GM19240 (cell line): ENCODE measurements around the gene EYS.

Source experiments
- DNase-seq: peaks from one replicate; pipeline ENCODE4 v3.0.0; 2011; ENCODE audit warnings: low spot score; ENCODE audit not compliant: insufficient read length

The EYS gene

DNA sequence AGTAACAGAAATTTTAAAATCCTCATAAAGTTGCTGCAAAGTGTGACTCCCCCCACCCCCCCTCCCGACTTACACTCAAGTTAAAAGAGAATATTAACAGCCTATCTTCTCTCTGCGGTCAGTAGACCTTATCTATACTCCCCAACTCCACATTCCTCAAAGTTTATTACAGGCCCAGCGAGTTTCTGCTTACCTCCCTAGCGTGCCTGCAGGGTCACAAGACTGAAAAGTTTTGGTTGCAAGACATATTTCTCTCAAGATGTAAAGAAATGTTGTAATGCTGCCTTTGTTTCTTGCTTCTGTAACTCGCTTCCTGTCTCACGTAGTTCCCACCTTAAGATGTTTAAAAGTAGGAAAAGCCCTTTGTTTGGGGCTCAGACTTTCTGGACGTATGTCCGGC, 1371.8 kb downstream of the EYS start:
- DNase-seq = no peak

DNA sequence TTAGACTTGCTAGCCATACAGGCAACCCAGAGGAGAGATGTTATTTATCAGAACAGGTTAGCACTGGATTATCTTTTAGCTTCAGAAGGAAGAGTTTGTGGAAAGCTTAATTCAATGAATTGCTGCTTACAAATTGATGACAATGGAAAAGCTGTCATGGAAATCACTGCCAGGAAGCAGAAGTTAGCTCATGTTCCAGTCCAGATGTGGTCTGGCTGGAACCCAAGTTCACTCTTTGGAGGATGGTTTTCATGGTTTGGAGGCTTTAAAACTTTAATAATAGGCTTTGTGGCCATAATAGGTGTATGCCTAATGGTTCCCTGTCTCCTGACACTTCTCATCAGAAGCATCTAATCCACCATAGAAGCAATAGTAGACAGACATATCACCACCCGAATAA, 1372.4 kb downstream of the EYS start:
- DNase-seq = no peak

DNA sequence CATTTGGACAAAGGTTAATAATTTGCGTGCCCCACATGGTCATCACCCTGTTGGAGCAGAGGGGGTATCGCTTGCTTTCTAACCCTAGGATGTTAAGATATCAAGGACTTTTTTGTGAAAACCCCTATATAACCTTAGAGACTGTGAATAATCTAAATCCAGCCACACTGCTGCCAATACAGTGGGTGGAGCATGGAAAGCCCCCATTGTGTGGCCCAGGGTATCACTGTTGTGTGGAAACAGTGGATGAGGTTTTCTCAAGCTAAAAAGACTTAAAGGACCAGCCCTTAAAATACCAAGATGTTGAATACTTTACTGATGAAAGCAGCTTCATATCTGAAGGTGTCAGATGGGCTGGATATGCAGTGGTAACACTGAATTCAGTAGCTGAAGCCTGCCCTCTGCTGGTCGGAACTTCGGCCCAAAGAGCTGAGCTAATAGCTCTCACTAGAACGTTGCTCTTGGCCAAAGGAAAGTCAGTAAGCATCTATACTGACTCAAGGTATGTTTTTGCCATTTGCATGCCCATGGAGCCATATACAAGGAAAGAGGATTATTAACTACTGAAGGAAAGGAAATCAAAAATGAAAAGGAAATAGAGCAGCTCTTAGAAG, 1376.2 kb downstream of the EYS start:
- no peak for DNase-seq

DNA sequence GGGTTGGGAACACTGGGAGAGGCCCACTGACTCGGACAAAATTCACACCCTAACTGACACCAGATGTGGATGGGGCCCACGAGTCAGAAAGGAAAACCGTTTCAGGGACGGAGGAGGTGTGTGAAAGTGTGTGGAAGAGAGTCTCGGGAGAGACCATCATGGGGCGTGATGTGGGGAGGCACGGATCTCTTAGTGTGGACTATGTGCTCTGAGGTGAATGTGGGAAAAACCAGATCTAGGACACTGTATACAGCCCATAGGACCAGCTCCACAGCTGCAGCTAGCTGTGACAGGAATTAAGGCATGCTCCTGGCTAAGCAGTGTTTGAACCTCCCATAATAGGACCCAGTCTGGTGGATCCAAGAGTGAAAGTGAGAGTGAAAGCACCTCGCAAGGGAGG, 1380.1 kb downstream of the EYS start:
- no peak for DNase-seq

DNA sequence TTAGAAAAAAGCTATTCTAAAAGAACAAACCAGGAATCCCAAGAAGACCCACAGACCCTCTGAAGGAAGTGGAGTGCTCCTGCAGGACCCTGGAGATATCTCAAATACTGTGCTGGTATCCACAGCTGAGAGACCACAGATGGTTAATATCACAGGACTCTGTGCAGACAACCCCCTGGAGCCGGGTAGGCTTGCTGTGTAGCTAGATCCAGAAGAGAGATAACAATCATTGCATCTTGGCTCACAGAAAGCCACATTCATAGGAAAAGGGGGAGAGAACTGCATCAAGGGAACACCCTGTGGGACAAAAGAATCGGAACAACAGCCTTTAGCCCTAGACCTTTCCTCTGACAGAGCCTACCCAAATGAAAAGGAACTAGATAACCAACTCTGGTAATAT, 1381.9 kb downstream of the EYS start:
- DNase-seq = no peak

DNA sequence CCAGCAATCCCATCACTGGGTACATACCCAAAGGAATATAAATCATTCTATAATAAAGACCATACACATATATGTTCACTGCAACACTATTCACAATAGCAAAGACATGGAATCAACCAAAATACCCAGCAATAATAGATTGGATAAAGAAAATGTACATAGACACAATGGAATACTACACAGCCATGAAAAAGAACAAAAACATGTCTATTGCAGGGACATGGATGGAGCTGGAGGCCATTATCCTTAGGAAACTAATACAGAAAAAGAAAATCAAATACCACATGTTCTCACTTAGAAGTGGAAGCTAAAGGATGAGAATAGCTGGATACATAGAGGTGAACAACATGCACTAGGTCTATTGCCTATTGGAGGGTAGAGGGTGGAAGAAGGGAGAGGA, 1396.8 kb downstream of the EYS start:
- DNase-seq = no peak

DNA sequence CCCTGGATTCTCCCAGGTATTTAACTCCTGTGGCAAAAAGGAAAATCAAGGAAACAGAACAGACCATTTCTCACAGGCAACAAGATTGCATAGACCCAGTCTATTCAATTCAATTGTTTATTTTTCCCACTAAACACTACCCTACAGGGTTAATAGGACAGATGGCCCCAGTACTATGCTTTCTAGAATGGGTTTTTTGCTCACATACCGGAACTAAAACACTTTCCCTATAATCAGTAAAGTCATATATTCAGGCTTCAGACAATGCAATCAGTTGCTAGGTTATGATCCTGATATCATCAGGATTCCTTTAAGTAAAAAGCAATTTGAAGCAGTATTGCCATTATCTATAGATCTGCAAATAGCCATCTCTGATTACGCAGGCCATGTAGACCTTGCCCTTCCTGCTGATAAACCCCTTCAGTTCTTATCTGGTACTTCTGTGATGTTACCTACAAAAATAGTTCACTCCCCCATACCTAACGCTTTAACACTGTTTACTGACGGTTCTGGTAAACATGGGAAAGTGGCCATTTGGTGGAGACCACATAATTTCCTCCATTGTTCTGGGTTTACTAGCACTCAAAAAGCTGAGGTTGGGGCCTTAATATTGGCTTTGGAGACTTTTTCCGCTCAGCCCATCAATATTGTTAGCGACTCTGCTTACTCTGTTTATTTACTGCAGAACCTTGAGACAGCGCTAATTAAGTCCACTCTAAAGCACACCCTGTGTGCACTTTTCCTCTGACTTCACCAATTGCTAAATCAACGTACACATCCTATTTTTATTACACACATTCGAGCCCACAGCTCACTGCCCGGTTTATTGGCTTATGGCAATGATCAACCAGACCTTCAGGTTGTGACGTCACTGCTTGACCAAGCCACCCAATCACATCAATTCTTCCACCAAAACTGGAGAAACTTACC, 1405.5 kb downstream of the EYS start:
- DNase-seq = no peak

DNA sequence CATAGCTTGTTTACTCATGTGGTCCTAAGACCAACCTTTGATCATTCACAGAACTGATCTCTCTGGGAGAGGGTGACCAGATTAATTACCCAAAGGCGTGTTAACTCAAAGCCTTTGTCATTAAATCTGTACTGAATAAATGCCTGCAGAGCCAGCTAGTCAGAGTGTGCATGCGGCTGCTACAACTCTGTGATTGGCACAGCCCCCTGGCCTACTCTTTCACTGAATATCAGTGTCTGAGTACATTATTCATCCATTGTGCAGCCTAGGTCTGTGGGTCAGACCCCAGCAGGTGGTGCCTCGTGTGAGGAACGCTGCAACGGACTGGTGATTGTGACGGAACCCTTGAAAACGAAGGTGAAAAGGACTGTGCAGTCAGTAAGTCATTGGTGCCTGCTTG, 1407.8 kb downstream of the EYS start:
- no peak for DNase-seq

DNA sequence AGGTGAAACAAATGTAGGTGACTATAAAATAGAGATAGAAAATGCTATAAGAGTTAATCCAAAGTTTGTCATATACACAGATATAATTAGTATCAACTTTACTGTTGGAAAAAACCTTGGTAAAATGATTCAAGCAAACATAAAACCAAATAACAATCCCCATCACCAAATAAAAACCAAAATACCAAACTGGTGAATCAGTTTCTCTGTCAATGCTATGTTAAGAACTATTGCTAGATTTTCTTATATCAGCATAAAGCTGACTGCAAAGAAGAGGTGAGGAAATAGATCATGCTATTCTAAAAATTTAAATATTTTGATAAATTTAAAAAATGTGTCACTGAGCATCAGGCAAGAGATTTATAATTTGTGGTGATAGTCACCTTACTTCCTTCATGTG, 1413.0 kb downstream of the EYS start:
- DNase-seq = no peak

DNA sequence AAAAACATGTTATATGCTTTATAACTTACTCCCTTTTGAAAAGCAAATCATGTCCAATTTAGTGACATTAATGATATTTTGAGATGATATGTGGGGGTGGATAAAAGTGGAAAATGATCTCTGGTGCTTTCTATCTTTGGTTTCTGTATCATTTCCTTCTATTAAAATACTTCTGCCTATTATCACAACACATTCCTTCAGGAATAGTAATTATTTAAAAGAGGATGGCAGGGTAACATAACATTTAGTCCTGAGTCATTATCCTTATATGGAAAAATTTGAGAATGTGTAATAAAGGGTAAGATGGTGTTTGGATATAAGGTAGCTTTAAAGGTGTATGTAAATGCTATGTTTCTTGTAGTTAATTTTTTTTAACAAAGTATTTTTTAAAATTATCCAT, 1413.7 kb downstream of the EYS start:
- DNase-seq = no peak

DNA sequence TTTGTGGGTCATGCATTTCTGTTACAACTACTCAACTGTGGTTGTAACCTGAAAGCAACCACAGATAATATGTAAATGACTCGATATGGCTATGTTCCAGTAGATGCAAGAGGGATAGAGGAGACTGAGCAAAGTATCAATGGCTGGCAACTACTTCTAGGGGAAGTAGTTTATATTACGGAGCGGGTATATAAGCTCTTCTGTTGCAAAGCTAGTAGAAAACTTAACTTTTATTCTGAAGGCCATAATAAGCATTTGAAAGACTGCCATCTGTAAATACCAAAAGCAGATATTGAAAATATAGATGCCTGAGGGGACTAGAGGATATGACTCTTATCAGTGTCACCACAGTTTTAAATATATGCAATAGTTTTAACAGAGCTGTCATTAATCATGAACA, 1416.2 kb downstream of the EYS start:
- DNase-seq = no peak

DNA sequence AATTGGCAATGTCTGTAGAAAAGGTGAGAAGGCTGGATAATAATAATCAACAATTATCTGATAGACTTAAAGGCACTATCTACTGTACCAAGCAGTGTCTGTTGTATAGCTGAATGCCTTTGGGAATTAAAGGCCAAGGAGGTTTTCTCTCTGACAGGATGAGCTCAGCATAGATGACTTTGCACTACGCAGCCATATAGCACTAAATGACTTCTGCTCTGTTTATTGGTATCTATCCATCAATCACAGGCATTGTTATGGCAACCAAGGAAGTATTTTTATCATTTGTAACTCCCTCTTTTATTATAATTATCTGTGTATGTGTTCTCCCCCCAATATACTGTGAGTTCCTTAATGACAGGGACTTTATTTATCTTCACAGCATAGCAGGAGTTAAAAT, 1417.1 kb downstream of the EYS start:
- DNase-seq = no peak

DNA sequence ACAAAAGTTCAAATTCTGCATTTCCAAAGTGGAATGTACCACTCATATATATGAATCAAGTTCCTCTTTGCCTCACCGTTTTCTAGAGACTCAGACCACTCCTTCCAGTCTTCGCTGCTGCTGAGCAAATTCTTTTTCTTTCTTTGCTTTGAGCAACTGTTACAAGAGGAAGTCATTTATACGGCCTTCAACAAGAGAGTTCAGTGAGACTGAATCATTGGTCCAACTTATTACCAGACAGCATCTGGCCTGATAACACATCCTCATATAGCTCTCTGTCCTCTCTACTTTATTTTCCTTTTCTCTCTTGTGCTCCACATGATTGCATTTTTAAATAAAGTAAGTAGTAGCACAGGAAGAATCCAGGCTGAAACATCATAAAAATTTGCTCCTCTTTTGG, 1418.7 kb downstream of the EYS start:
- no peak for DNase-seq

DNA sequence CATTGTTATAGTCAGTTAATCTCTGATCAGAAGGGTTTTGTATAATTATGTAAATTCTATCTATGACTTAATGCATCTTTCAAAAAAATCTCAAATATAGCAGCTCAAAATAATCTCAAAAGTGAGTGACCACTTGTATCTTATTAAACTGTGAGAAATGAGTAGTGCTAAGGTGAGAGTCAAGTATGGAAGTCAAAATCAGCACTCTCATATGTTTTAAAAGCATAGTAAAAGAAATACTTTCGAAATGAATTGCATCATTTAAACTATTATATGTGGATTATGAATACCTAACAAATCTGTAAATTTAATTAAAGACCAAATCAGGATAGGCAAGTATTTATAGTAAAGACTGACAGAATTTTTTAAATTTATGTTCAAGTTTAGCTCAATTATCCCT, 1425.9 kb downstream of the EYS start:
- no peak for DNase-seq

DNA sequence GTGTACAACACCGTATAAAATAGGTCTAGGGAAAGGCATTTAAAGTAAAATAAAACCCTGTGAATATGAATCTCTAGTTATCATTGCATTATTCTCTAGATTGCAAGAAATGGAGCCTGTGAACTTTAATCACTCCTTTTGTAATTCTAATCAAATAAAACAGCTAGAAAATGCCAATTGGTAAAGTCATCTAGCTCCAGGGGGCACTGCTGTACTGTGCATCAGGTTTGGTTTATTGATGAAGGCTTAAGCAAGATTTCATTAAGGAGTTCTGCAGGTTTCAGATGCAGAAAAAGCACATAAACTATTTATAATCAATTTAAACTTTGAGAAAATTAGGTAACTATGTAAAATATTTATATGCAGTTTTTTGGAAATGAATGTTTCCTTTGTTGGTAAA, 1426.5 kb downstream of the EYS start:
- no peak for DNase-seq

DNA sequence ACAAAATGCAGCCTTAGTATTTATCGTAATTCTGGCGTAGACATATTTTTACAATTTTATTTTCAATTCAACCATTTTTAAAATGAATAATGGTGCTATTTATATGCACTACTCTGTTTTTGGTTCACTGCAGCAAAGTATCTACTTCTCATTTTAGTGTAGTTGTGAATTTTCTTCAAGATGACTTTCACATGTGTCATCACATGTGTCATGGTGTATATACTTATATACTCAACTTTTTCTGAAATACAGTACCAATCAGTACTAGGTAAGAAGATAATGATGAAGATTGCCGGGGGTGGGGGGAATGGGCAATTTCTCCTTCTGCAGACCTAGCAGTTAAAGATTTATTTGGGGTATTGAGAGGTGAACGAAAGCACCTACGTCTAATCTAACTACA, 1436.9 kb downstream of the EYS start:
- no peak for DNase-seq

DNA sequence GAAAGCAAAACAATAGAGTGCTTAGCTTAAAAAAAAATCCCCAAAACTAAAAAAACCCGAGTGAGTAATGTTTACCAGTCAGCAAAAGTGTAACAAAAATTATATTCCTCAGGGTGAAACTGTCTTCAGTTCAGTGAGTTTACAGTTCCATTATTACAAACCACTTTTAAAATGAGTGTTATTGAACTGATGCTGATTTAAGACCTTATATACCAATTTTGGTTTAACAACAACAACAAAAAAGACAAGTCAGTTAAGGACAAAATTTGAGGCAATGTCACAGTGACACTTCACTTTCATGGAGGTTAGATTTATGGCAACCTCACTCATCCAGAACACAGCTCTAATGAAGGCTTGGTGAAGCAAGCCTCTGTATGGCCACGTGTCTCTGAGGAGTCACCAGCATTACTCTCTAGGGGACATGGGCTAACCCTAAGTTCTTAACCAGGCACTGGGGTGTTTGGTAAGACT, 1440.6 kb downstream of the EYS start:
- no peak for DNase-seq

DNA sequence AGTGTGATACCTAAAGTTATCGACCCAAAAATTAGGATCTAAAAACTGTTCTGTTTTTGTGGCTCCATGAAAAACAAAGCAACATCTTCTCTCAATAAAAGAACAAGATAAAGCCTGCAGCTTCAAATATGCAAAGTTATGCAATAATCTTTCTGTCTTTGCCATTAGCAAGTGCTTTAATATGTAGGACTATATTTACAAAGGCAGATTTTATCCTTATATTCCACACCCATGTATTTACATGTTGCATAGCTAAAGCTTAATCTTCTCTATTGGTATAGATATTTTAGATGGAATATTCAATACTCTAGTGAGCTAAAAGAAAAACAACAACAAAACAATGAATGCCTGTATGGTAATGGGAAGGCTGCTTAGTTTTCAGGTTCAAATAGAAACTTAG, 1443.2 kb downstream of the EYS start:
- no peak for DNase-seq

DNA sequence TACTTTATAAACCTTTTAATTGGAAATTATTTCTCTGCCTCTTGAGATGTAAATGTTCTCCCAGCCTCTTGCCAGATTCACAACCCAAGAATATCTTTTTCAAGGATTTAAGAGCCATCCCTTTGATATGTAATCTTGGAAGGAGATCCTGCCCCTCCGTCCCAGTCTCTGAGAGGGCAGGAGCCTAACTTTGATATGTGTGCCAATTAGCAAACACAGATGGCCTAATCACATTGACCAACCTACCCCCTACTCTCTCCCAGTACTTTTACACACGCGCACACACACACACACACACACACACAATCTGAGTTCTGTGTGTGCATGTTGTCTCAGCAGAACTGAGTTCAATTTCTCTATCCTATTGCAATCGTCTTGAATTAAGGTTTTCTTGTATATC, 1447.7 kb downstream of the EYS start:
- no peak for DNase-seq

DNA sequence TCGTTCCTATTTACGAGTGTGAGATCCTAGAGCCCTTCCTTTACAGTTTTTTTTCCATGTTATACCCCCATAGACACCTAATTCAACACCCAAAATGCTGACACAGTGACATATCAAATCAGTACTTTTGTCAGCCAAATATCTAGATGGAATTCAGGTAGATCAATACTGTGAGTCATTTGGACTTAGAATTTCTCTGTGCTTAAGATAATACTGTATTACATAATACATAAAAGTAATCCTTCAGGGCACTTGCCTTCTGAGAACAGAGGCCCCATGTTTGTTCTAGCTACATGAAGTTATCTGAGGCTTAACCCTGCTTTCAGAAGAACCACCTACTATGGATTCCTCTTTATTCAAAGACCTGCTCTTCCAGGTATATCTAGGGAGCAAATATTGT, 1448.3 kb downstream of the EYS start:
- DNase-seq = no peak

DNA sequence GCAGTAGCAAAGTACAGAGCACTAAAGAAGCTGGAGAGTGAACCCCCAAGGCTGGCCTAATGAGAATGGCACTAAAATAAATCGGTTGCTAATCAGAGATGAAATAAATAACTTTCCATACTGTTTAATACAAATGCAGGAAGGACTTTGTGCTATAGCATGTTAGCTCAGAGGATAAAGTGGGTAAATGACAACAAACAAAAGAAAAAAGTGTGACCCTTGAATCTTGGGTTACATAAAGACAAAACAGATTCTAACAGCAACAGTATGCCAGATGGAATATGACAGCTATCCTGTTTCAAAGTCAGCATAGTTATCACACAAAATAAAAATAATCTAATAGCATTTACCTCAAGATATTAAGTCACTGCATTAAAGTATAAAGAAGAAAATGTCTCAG, 1448.7 kb downstream of the EYS start:
- DNase-seq = no peak

DNA sequence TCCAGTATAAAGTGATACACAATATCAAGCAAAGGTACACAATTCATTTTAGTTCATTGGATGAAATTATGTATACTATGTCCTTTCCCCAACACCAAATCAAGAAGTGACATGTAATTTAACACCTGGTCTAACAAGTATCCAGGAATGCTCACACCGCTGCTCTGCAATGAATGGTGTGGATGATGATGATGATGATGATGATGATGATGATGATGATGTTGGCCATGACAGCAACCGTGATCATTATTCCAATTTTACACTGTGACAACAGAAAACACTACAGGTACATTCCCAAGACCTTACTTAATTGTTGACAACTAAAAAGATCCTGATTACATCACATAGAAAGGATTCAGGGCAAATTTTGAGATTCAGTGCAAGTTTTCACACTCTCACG, 1449.4 kb downstream of the EYS start:
- no peak for DNase-seq

DNA sequence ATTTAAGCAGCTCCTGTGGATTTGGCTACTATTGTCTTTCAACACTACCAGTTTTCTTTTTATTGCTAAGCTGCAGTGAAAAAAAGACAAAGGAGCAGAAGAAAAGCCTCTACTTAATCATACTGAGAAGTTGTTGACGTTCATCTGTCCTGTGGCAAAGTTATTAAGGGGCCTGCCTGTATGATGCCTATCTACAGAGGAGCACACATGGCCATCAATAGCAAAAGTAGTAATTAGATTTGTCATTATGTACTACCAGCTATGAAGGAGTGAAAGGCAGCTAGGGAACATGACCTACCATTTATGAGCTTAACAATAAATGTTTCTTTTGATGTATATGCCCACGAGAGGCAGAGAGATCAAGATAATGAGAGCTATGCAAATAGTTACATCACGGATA, 1450.5 kb downstream of the EYS start:
- no peak for DNase-seq
